Right lobe of liver (tissue), 4 donors: ENCODE results near the gene CACNA2D2.

ENCODE experiments used
- CTCF ChIP-seq, 4 donors: fragments of 200-600 bp in 3 of 4; fragments of 450-650 bp in 1 of 4; IDR thresholded peaks; one replicate each; pipeline versions ENCODE4 v1.5.1 to v1.8.0; 2016 to 2022; ENCODE audit warnings: antibody characterized with exemption in 4 of 4, mild to moderate bottlenecking in 2 of 4
- POLR2A ChIP-seq: fragments of 450-650 bp; IDR thresholded peaks from one replicate; pipeline ENCODE4 v1.6.1; 2017; ENCODE audit warnings: antibody characterized with exemption, mild to moderate bottlenecking
- donor health status: DM: no; HTN: no; CAD: no.
- donor health status: DM: no; HTN: no; CAD: no.
- donor health status: DM: no; HTN: yes; CAD: no.

DNA sequence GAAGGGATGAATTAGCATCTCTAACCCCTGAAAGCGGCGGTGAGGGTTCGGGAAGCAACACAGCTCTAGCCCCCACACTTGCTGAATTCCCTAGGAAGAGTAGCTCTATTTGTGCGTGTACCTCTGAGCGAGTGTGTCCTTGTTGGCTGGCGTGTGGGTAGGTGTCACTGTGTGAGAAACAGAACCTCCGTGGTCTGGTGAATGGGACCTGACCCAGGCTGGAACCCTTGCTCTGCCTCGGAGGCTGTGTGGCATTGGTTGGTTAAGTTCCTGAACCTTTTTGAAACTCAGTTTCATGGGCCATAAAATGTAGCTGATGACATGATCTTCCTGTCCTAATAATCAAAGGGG lies 143.7 kb downstream of the CACNA2D2 start:
- no peak for TF ChIP-seq CTCF (IDR thresholded peaks at IDR 0.05)
- no peak for TF ChIP-seq POLR2A
